Measurements from ENCODE around the gene CNTLN.

- TF ChIP-seq, protein P1, sequence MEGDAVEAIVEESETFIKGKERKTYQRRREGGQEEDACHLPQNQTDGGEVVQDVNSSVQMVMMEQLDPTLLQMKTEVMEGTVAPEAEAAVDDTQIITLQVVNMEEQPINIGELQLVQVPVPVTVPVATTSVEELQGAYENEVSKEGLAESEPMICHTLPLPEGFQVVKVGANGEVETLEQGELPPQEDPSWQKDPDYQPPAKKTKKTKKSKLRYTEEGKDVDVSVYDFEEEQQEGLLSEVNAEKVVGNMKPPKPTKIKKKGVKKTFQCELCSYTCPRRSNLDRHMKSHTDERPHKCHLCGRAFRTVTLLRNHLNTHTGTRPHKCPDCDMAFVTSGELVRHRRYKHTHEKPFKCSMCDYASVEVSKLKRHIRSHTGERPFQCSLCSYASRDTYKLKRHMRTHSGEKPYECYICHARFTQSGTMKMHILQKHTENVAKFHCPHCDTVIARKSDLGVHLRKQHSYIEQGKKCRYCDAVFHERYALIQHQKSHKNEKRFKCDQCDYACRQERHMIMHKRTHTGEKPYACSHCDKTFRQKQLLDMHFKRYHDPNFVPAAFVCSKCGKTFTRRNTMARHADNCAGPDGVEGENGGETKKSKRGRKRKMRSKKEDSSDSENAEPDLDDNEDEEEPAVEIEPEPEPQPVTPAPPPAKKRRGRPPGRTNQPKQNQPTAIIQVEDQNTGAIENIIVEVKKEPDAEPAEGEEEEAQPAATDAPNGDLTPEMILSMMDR (IDR thresholded peaks at IDR 0.05) = no peak
- TF ChIP-seq POLR2A (IDR thresholded peaks at IDR 0.05) (no peak), EP300 (IDR thresholded peaks at IDR 0.05) (no peak)
Observed at GRCh38 chr9:17140418-17140817, 5.6 kb downstream of the CNTLN start.
